Endometrial microvascular endothelial cells (primary cell): Measurements from ENCODE around the gene VAX1. TPM values are rescaled to one million over a fixed set of nuclear protein-coding genes. Genes with fewer than 3 reads are reported as not detected.
"Not testable (repeated sequence)": the region's sequence is repeated elsewhere in the genome, so short reads cannot be mapped to it uniquely, and the experiment has no call there.

Experiments
- in situ Hi-C: cut with HindIII; loops from 2 replicates; pipeline ENCODE4 v1.10.0; 2017; ENCODE audit warnings: low sequenced_read_pairs, low pct_unique_long_range_greater_than_20kb; ENCODE audit errors: inconsistent ontology term
- total RNA-seq: library from RNA; depleted of rRNA; stranded (reverse); fragments of >200 nt; gene quantifications from one replicate; pipeline ENCODE4 v1.2.3, GENCODE V29; 2015; ENCODE audit errors: inconsistent ontology term

Gene VAX1
- total RNA-seq, 1 donor from 2014 or later, result not detected

GRCh38 chr10:117094856-117095255 lies 43.2 kb downstream of the VAX1 start:
- in situ Hi-C loops, result no loop called here

GRCh38 chr10:117092386-117092785 lies 45.7 kb downstream of the VAX1 start:
- in situ Hi-C loops, result no loop called here

GRCh38 chr10:117090834-117091233 lies 47.2 kb downstream of the VAX1 start:
- in situ Hi-C loops, result no loop called here

- in situ Hi-C loops, result no loop called here
Observed at GRCh38 chr10:117087521-117087920, 50.5 kb downstream of the VAX1 start.

GRCh38 chr10:117086546-117086945 lies 51.5 kb downstream of the VAX1 start:
- in situ Hi-C loops, result no loop called here

- in situ Hi-C loops, result not testable (repeated sequence)
Observed at GRCh38 chr10:117084421-117085246, 53.4 kb downstream of the VAX1 start.

Other genes with a start within 250 kb of the VAX1 start
- 3.9 TPM for gene SHTN1, start 133.1 kb downstream of the VAX1 start, total RNA-seq
- gene KCNK18, start 59.2 kb upstream of the VAX1 start, total RNA-seq, result not detected
- not detected for gene SLC18A2, start 102.8 kb upstream of the VAX1 start, total RNA-seq
- 23.5 TPM for gene PDZD8, start 237.2 kb upstream of the VAX1 start, total RNA-seq